AG04450 (cell line): Measurements from ENCODE around the gene NCBP2L. TPM values are rescaled to one million over a fixed set of nuclear protein-coding genes. Genes with fewer than 3 reads are reported as not detected.

Experiments
- CTCF ChIA-PET: fragments of 300-600, 350-600 bp; formaldehyde crosslinking; extraction: SDS; loops from one replicate; lab custom pipeline; 2022; ENCODE audit warnings: antibody characterized with exemption, inconsistent platforms; lab: Charles Lee
- POLR2A ChIA-PET: fragments of 350-600 bp; formaldehyde crosslinking; extraction: SDS; loops from one replicate; lab custom pipeline; 2021; ENCODE audit warnings: antibody characterized with exemption, inconsistent platforms; lab: Yijun Ruan, JAX
- DNase-seq: peaks from one replicate; pipeline ENCODE4 v3.0.0-alpha.2; 2011; ENCODE audit warnings: low read depth, low spot score
- H3K27ac ChIP-seq: one replicate; pipeline ENCODE4 v1.5.1; 2012; ENCODE audit warnings: low read depth, low read length, control low read depth
- H3K27me3 ChIP-seq: one replicate; pipeline ENCODE4 v1.6.0; 2012; ENCODE audit warnings: low read length; ENCODE audit not compliant: control insufficient read depth, insufficient read depth
- H3K4me3 ChIP-seq: 2 replicates; pipeline ENCODE4 v1.5.1; 2011; ENCODE audit warnings: mild to moderate bottlenecking, low read depth, low read length, control low read depth
- H3K9me3 ChIP-seq: 2 replicates; pipeline ENCODE4 v1.5.1; 2012; ENCODE audit warnings: low read length; ENCODE audit not compliant: control insufficient read depth, insufficient read depth
- polyA minus RNA-seq: library from RNA; depleted of rRNA, polyadenylated mRNA; stranded (reverse); fragments of >200 nt; gene quantifications from 2 replicates; pipeline ENCODE4 v1.2.3, GENCODE V29; 2011; rRNA and poly(A)+ RNA removed
- polyA plus RNA-seq: library from polyadenylated mRNA; depleted of rRNA; stranded (reverse); fragments of >200 nt; gene quantifications from 2 replicates; pipeline ENCODE4 v1.2.3, GENCODE V29; 2011; rRNA removed
- TF ChIP-seq, protein P1 (sequence below): IDR thresholded peaks from 2 replicates; pipeline ENCODE4 v1.5.1; 2011; ENCODE audit warnings: low read depth, low read length, control low read depth, inconsistent platforms

Gene NCBP2L
- polyA plus RNA-seq: not detected in 2 replicates
- not detected in 2 replicates for polyA minus RNA-seq

DNA sequence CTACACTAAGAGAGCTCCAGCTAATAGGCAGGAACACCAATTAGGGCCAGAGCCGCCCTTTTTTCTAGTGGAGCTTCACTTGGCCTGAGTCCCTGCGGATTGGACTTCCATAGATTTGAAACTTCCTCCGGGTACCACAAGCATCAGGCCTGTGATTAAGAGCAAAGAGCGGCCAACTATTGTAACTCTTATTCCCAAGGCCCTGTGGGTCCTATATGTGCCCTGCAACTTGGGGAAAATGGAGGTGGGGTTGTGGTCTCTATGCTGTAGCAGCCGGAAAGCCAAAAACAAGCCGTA is at the start of gene NCBP2L:
Gene NCBP2L (plus strand): TSS at position 198 of the 297 bp plus-strand sequence. CDS start 16,488 bp downstream, outside the sequence.
- peak within 1 kb of the TSS; percentile 29 for H3K4me3 ChIP-seq
- TF ChIP-seq, protein P1, sequence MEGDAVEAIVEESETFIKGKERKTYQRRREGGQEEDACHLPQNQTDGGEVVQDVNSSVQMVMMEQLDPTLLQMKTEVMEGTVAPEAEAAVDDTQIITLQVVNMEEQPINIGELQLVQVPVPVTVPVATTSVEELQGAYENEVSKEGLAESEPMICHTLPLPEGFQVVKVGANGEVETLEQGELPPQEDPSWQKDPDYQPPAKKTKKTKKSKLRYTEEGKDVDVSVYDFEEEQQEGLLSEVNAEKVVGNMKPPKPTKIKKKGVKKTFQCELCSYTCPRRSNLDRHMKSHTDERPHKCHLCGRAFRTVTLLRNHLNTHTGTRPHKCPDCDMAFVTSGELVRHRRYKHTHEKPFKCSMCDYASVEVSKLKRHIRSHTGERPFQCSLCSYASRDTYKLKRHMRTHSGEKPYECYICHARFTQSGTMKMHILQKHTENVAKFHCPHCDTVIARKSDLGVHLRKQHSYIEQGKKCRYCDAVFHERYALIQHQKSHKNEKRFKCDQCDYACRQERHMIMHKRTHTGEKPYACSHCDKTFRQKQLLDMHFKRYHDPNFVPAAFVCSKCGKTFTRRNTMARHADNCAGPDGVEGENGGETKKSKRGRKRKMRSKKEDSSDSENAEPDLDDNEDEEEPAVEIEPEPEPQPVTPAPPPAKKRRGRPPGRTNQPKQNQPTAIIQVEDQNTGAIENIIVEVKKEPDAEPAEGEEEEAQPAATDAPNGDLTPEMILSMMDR: no peak
- H3K27ac ChIP-seq: no peak within 1 kb of the TSS
- CTCF ChIA-PET: interaction anchor here (0.6 to 4.9 kb wide), 18 partner anchors 9 to 883 kb away, joined by 3 to 63 read pairs (median 5); partner anchors contain the start of gene MID2
- peaks cover 20% of the 10 kb centered on the region for H3K27me3 ChIP-seq
- POLR2A ChIA-PET: interaction anchor here (0.7 kb wide), 1 partner anchor 119 kb away, joined by 7 read pairs; no protein-coding TSS in a partner anchor
- DNase-seq: no peak
- H3K9me3 ChIP-seq: no peaks in the 10 kb centered on the region

DNA sequence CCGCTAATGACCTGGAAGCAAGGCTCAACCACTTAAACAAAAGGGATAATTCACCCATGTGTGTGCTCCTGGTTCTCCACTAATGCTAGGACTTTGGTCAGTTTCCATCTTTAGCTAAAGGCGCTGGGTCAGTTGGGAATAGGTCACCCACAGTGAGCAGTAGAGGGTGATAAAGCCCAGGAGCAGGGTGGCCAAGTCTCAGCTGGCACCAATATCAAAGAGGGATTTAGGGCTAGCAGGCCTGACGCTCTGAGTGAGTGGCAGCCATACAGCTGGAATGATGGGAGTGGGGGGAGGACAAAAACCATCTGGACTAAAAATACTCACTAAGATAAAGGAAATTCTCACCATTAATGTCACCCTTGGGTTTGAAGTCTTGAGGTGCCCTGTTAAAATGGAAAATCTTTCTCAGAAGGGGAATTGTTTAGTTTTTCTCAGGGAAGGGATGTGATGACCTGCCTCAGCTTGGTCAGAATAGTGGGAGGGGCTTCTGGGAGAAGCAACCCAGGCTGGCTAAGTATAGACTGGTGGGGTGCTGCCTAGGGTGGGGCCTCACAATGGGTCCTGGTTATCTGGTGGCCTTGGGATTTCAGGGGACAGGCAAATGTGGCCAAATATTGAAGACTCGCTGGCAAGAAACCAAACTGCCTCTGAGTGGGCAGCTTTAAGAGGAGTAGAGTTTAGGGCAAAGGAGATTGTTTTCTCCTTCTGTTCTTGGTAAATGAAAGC is 49.0 kb upstream of the NCBP2L start:
- DNase-seq: no peak
- Histone ChIP-seq H3K9me3 (no peaks in the 10 kb centered on the region), H3K27me3 (no peaks in the 10 kb centered on the region), H3K27ac (no peak overlapping the region), H3K4me3 (no peak overlapping the region)
- ChIA-PET CTCF (interaction anchor here (1.0 kb wide), 1 partner anchor 69 kb away, joined by 4 read pairs; no protein-coding TSS in a partner anchor), POLR2A (no interaction called here)
- TF ChIP-seq, protein P1: no peak

DNA sequence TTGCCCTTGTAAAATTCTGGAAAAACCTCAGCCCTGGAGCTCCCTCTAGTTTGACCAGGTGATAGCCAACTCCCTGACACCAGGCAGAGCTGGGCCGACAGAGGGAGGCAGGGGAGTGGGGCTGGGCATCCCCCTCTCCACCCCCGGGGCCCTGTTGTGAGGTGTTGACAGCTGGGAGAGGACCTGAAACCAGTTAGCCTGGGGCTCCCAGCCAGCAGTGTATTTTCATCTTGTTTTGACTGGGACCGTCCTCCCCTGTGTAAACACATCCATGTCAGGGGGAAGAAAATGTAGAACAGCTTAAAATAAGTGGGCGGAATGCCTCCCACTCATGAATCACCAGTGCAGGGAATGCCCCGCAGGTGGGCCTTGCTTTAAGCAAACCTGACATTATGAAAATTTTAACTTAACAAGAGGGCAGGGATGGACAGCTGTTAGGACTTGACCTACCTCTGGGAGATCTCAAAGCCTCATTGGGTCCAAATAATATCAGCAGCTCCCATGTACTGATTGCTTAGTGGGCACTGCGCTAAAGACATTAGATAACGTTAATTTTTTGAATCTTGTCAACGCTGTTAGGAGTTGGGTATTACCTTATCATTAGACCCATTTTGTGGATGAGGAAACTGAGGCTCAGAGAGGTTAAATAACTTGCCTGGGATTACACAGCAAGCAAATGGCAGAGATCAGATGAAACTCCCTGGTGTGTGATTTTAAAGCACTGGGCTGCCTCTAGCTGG is 47.8 kb upstream of the NCBP2L start:
- DNase-seq: no peak
- Histone ChIP-seq H3K9me3 (no peaks in the 10 kb centered on the region), H3K27me3 (no peaks in the 10 kb centered on the region), H3K27ac (no peak overlapping the region), H3K4me3 (no peak overlapping the region)
- POLR2A ChIA-PET: interaction anchor here (0.6 kb wide), 1 partner anchor 33 kb away, joined by 3 read pairs; no protein-coding TSS in a partner anchor
- CTCF ChIA-PET: interaction anchor here (0.7 to 1.3 kb wide), 4 partner anchors 10 to 70 kb away, joined by 3 to 5 read pairs (median 4); no protein-coding TSS in a partner anchor
- TF ChIP-seq, protein P1: no peak

DNA sequence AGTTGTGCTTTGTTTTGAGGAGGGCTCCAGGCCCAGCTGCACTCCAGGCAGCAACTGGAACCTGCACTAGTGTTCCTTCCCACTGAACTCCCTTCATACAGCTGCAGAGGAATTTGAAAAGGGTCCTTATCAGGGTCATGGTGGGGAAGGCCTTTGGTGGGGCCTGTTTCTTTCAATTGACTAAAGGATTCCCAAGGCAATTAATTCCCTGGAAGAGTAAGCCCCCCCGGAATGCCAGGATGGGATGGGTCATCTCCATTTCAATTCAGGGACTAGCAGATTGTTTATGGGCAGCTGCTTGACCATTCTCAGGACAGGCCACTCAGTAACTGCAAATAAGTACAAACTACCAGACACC is 47.3 kb upstream of the NCBP2L start:
- TF ChIP-seq, protein P1: no peak

More for the DNA sequence above, 47.3 kb upstream of the NCBP2L start:
- Histone ChIP-seq H3K9me3 (no peaks in the 10 kb centered on the region), H3K4me3 (no peak overlapping the region), H3K27me3 (no peaks in the 10 kb centered on the region), H3K27ac (no peak overlapping the region)
- no peak for DNase-seq
- ChIA-PET POLR2A (no interaction called here), CTCF (interaction anchor here (0.7 to 1.3 kb wide), 2 partner anchors 11 to 14 kb away, joined by 3 to 5 read pairs; no protein-coding TSS in a partner anchor)
